ENCODE data around the gene CTNNA2. TPM values are rescaled to one million over a fixed set of nuclear protein-coding genes. Genes with fewer than 3 reads are reported as not detected.

Gene CTNNA2
- total RNA-seq, 6 donors from 2014 or later: not detected

GRCh38 chr2:80259292-80259691, 746.4 kb downstream of the CTNNA2 start:
- H3K4me3 ChIP-seq: no peak overlapping the region
- WGBS, 2 donors: 76% methylated on average over 3 of the region's 3 CpGs
- DNase-seq (no peak), ATAC-seq (ENCODE audit: low FRiP score in 2 of 2) (no peak)
- H3K27ac ChIP-seq: no peak overlapping the region
- H3K27me3 ChIP-seq: no peaks in the 10 kb centered on the region
- no peaks in the 10 kb centered on the region for H3K36me3 ChIP-seq
- H3K9me3 ChIP-seq: no peaks in the 10 kb centered on the region
- peaks cover 0 to 3% (median 0%) of the 10 kb centered on the region in 4 donors for H3K4me1 ChIP-seq
- TF ChIP-seq EP300 (IDR thresholded peaks at IDR 0.05) (no peak), POLR2A (IDR thresholded peaks at IDR 0.05) (no peak), POLR2AphosphoS5 (IDR thresholded peaks at IDR 0.05) (no peak)
- TF ChIP-seq, protein P1, sequence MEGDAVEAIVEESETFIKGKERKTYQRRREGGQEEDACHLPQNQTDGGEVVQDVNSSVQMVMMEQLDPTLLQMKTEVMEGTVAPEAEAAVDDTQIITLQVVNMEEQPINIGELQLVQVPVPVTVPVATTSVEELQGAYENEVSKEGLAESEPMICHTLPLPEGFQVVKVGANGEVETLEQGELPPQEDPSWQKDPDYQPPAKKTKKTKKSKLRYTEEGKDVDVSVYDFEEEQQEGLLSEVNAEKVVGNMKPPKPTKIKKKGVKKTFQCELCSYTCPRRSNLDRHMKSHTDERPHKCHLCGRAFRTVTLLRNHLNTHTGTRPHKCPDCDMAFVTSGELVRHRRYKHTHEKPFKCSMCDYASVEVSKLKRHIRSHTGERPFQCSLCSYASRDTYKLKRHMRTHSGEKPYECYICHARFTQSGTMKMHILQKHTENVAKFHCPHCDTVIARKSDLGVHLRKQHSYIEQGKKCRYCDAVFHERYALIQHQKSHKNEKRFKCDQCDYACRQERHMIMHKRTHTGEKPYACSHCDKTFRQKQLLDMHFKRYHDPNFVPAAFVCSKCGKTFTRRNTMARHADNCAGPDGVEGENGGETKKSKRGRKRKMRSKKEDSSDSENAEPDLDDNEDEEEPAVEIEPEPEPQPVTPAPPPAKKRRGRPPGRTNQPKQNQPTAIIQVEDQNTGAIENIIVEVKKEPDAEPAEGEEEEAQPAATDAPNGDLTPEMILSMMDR (IDR thresholded peaks at IDR 0.05): no peak

DNA sequence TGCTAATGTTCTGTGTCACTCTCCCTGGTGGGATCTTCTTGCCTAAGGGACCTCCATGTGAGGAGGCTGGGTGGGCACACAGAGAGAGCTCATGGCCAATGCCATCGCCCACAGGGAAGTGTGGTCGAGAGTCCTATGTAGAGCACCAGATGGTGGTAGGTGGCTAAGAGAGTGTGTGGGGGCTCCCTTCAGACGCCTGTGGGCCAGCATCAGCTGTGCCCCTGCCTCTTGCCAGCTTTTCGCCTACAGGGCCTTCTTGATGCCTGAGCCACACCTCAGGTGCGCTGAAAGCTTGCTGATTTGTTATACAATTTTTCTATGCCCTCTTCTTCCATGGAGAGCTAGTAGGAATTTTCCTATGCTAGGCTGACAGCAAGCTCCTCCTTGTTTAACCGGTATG, 753.4 kb downstream of the CTNNA2 start:
- ATAC-seq (ENCODE audit: low FRiP score in 2 of 2) (no peak), DNase-seq (no peak)
- Histone ChIP-seq H3K27me3 (no peaks in the 10 kb centered on the region), H3K4me1 (no peaks in the 10 kb centered on the region), H3K4me3 (no peak overlapping the region), H3K27ac (no peak overlapping the region), H3K9me3 (no peaks in the 10 kb centered on the region), H3K36me3 (no peaks in the 10 kb centered on the region)
- TF ChIP-seq EP300 (IDR thresholded peaks at IDR 0.05): no peak
- TF ChIP-seq, protein P1 (IDR thresholded peaks at IDR 0.05): no peak
- TF ChIP-seq POLR2AphosphoS5 (IDR thresholded peaks at IDR 0.05): no peak
- TF ChIP-seq POLR2A (IDR thresholded peaks at IDR 0.05): no peak
- 87 to 91% methylated on average over 6 of the region's 6 CpGs for WGBS, 2 donors

DNA sequence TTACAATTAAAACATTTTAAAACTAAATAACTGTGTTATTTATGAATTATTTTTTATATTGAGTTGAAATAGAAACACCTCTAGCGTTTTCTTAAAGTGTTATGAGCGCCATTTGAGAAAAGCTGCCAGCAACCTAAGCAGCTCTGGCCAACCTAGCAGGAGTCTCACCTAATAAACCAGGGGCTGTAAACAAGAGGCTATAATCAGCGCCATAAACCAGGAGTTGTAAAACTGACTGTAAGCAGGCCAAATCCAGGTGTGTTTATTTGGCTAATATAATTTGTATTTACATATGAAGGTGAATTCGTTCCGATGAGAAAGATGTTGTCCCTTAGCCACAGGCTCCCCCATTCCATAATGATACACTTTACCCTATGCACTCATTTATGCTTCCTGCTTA, 757.0 kb downstream of the CTNNA2 start:
- no peak for TF ChIP-seq POLR2AphosphoS5 (IDR thresholded peaks at IDR 0.05)
- TF ChIP-seq EP300 (IDR thresholded peaks at IDR 0.05): no peak
- TF ChIP-seq, protein P1 (IDR thresholded peaks at IDR 0.05): no peak
- TF ChIP-seq POLR2A (IDR thresholded peaks at IDR 0.05): no peak
- Histone ChIP-seq H3K27me3 (no peaks in the 10 kb centered on the region), H3K9me3 (no peaks in the 10 kb centered on the region), H3K4me3 (no peak overlapping the region), H3K27ac (no peak overlapping the region), H3K4me1 (no peaks in the 10 kb centered on the region), H3K36me3 (no peaks in the 10 kb centered on the region)
- DNase-seq: no peak
- 87 to 89% methylated on average over 5 of the region's 5 CpGs for WGBS, 2 donors
- ATAC-seq (ENCODE audit: low FRiP score in 2 of 2): no peak

GRCh38 chr2:80280598-80280997, 767.7 kb downstream of the CTNNA2 start:
- TF ChIP-seq EP300 (IDR thresholded peaks at IDR 0.05) (no peak), POLR2AphosphoS5 (IDR thresholded peaks at IDR 0.05) (no peak), POLR2A (IDR thresholded peaks at IDR 0.05) (no peak)
- TF ChIP-seq, protein P1 (IDR thresholded peaks at IDR 0.05): no peak
- WGBS, 2 donors: 92 to 96% methylated on average over 2 of the region's 2 CpGs
- H3K27me3 ChIP-seq: no peaks in the 10 kb centered on the region
- H3K4me1 ChIP-seq: no peaks in the 10 kb centered on the region
- no peak overlapping the region for H3K4me3 ChIP-seq
- H3K36me3 ChIP-seq: no peaks in the 10 kb centered on the region
- no peak overlapping the region for H3K27ac ChIP-seq
- H3K9me3 ChIP-seq: peaks cover 0 to 3% (median 0%) of the 10 kb centered on the region in 4 donors
- DNase-seq (no peak), ATAC-seq (ENCODE audit: low FRiP score in 2 of 2) (no peak)

DNA sequence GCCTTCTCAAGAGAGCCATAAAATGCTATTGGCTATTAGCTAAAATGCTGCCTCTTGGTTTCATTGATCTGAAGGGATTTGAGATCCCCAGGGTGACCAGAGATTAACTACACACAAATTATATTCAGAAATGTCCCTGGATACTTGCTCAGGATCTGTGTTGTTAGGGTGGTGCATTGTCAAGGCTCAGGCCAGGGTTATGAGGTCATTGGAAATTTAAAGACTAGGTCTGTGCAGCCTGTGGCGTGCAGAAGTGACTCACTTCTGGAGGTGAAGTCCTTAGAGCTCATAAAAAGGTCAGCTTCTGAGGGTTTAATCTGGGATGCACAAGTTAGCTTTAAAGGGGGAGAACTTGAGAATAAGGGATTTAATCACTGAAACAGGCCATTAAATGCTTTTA, 768.2 kb downstream of the CTNNA2 start:
- no peaks in the 10 kb centered on the region for H3K36me3 ChIP-seq
- ATAC-seq (ENCODE audit: low FRiP score in 2 of 2) (no peak), DNase-seq (no peak)
- no peak overlapping the region for H3K4me3 ChIP-seq
- WGBS, 2 donors: 83 to 100% methylated on average over 1 of the region's 1 CpG
- H3K9me3 ChIP-seq: peaks cover 0 to 3% (median 0%) of the 10 kb centered on the region in 4 donors
- TF ChIP-seq EP300 (IDR thresholded peaks at IDR 0.05): no peak
- TF ChIP-seq POLR2A (IDR thresholded peaks at IDR 0.05): no peak
- TF ChIP-seq, protein P1 (IDR thresholded peaks at IDR 0.05): no peak
- no peak overlapping the region for H3K27ac ChIP-seq
- no peaks in the 10 kb centered on the region for H3K4me1 ChIP-seq
- no peaks in the 10 kb centered on the region for H3K27me3 ChIP-seq
